ENCODE results near the gene ZNF263.
"Not testable (repeated sequence)": the region's sequence is repeated elsewhere in the genome, so short reads cannot be mapped to it uniquely, and the experiment has no call there.

Gene ZNF263

DNA sequence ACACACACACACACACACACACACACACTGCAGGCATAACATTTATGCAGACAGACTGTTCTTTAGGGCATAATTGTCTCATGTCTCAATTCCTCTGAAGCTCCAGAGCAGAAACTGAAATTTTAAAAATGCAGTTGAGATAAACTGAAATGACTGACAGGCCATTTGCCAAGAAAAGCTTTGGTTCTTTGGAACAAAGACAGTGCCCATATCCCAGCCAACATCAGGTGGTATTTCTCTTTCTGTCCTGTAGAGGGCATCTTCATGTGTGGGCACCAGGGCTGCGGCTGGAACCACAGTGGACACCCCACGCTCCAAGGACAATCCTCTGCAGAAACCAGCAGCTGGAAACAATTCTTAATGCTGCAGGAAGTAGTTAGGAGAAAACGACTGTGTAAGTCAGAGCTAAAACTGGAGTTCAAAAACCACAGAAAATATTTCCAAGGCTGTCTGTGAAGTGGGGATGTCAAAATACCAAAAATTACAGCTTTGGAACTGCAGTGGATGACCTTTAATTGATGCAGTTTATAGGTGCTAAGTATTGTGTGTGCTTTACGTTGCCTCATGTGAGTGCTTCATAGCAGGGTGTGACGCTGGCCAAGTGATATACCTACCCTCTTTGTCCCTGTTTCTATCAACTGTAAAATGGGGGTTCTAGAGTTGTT, 16.3 kb upstream of the ZNF263 start:
- DNase-seq (ENCODE audit: low read depth), result peak; percentile 95
- TF ChIP-seq, protein P1, sequence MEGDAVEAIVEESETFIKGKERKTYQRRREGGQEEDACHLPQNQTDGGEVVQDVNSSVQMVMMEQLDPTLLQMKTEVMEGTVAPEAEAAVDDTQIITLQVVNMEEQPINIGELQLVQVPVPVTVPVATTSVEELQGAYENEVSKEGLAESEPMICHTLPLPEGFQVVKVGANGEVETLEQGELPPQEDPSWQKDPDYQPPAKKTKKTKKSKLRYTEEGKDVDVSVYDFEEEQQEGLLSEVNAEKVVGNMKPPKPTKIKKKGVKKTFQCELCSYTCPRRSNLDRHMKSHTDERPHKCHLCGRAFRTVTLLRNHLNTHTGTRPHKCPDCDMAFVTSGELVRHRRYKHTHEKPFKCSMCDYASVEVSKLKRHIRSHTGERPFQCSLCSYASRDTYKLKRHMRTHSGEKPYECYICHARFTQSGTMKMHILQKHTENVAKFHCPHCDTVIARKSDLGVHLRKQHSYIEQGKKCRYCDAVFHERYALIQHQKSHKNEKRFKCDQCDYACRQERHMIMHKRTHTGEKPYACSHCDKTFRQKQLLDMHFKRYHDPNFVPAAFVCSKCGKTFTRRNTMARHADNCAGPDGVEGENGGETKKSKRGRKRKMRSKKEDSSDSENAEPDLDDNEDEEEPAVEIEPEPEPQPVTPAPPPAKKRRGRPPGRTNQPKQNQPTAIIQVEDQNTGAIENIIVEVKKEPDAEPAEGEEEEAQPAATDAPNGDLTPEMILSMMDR (conservative IDR thresholded peaks at IDR 0.05; ENCODE audit: low read length), result peak; percentile 81
- no peak overlapping the region for H3K4me3 ChIP-seq (ENCODE audit: low read length)

DNA sequence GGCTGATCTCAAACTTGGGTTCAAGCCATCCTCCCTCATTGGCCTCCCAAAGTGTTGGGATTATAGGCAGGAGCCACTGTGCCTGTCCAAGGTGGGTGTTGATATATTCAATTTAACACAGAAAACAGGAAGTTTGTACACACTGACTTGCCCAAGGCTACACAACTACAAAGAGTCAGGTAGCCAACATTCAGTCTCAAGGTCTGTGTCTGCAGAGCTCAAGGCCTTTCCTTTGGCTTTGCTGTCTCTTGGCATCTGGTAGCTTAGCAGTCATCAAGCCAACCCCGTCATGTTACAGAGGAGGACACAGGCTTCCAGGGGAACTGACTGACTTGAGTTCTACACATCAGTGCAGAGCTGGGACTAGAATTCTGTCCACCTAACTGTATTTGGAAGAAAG, 15.0 kb upstream of the ZNF263 start:
- no peak for DNase-seq (ENCODE audit: low read depth)
- TF ChIP-seq, protein P1 (conservative IDR thresholded peaks at IDR 0.05; ENCODE audit: low read length), result no peak
- H3K4me3 ChIP-seq (ENCODE audit: low read length), result no peak overlapping the region

DNA sequence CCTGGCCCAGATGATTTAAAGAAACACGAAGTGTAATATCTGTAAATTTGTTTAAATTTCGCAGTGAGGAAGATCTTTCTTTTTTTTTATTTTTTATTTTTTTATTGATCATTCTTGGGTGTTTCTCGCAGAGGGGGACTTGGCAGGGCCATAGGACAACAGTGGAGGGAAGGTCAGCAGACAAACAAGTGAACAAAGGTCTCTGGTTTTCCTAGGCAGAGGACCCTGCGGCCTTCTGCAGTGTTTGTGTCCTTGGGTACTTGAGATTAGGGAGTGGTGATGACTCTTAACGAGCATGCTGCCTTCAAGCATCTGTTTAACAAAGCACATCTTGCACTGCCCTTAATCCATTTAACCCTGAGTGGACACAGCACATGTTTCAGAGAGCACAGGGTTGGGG, 12.6 kb upstream of the ZNF263 start:
- DNase-seq (ENCODE audit: low read depth), result not testable (repeated sequence)

DNA sequence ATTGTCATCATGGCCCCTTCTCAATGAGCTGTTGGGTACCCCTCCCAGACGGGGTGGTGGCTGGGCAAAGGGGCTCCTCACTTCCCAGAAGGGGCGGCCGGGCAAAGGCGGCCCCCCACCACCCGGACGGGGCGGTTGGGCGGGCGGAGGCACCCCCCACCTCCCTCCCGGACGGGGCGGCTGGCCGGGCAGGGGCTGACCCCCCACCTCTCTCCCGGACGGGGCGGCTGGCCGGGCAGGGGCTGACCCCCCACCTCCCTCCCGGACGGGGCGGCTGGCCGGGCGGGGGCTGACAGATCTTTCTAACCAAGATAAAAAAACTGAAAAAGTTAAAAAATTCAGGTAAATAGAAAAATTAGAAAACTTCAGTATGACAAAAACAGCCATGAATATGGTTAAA, 12.0 kb upstream of the ZNF263 start:
- not testable (repeated sequence) for DNase-seq (ENCODE audit: low read depth); H3K4me3 ChIP-seq (ENCODE audit: low read length)

More for the DNA sequence above, 12.6 kb upstream of the ZNF263 start:
- H3K4me3 ChIP-seq (ENCODE audit: low read length), result not testable (repeated sequence)

DNA sequence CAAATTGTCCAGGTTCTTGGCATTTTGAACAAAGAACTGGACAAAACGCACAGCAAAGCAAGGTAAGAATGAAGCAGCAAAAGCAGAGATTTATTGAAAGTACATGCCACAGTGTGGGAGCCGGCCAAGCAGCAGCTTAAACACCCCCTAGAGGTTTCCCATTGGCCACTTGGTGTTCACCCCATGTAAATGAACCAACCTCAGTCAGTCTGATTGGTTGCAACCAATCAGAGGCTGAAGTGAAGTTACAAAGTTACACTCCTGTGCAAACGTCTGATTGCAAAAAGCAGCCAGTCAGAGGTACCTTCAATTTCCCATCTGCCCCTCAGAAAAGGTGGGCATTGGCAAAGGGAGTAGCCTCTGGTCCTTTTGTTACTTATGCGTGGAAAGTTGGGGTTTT, 8.8 kb upstream of the ZNF263 start:
- no peak for DNase-seq (ENCODE audit: low read depth)

DNA sequence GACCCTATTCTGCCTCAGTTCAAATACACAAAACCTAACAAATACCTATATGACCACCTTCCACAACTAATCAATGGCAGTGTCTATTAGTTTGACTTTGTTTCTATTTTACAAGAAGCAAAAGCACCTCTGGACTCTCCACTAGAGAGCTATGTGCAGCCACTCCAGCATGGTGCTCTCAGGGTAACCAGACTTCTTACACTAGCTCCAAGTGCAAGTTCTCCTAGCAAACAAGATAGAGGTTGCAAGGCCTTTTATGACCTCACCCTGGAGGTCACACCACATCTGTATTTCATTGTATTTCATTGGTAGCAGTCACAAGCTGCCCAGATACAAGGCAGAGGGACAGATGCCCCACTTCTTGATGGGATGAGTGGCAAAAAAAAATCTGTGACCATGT, 8.3 kb upstream of the ZNF263 start:
- DNase-seq (ENCODE audit: low read depth), result no peak
- no peak overlapping the region for H3K4me3 ChIP-seq (ENCODE audit: low read length)
- TF ChIP-seq, protein P1 (conservative IDR thresholded peaks at IDR 0.05; ENCODE audit: low read length), result no peak

More for the DNA sequence above, 8.8 kb upstream of the ZNF263 start:
- TF ChIP-seq, protein P1 (conservative IDR thresholded peaks at IDR 0.05; ENCODE audit: low read length), result no peak
- H3K4me3 ChIP-seq (ENCODE audit: low read length), result no peak overlapping the region

DNA sequence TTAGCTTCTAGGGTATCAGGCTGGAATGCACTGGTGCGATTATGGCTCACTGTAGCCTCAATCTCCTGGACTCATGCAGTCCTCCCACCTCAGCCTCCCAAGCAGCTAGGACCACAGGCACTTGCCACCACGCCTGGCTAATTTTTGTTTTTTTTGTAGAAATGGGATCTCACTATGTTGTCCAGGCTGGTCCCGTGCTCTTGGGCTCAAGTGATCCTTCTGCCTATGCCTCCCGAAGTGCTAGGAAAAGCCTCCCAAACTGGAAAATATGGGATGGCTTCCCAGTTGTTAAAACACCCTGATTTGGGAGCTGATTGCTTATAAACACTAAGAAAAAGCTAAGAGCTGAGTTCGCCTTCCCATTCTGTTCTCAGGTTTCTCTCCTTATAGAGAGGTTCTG, 6.6 kb upstream of the ZNF263 start:
- no peak for DNase-seq (ENCODE audit: low read depth)
- TF ChIP-seq, protein P1 (conservative IDR thresholded peaks at IDR 0.05; ENCODE audit: low read length), result no peak
- no peak overlapping the region for H3K4me3 ChIP-seq (ENCODE audit: low read length)

DNA sequence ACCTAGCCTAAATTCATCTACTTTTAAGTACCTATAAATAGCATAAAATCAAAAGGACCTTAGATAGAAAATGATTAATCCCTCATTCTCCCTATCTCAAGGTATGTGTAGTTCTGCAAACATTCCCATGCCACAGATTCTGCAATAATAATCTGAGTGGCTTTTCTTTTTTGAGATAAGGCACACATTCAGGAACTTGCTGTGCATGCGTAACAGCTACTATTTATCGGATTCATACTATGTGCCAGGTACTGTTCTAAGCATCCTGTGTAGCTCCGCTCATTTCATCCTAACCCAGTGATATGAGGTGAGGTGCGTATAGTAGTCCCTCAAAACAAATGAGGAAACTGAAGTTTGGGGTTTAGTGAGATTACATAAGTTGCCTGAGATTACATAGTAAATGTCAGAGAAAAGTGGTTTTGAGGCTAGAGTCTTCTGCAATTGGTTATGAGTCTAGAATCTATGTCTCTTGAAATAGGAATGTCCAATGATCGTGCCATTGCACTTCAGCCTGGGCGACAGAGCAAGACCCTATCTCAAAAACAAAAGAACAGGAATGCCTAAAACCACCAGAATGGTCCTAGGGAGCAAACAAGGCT, 2.0 kb upstream of the ZNF263 start:
- TF ChIP-seq, protein P1 (conservative IDR thresholded peaks at IDR 0.05; ENCODE audit: low read length), result no peak
- no peak overlapping the region for H3K4me3 ChIP-seq (ENCODE audit: low read length)
- DNase-seq (ENCODE audit: low read depth), result no peak

Measured in AG10803 (cell line).